Ovary (tissue), 3 donors: ENCODE measurements around the gene KRT73.

Experiments
- CTCF ChIP-seq, 3 donors: fragments of 450-650 bp in 2 of 3; fragments of 200-600 bp in 1 of 3; IDR thresholded peaks; one replicate each; pipeline versions ENCODE4 v1.5.1 to v1.8.0; 2016 to 2022; ENCODE audit warnings: antibody characterized with exemption in 3 of 3, mild to moderate bottlenecking in 1 of 3
- EP300 ChIP-seq: sonication (generic); formaldehyde crosslinking; IDR thresholded peaks from one replicate; pipeline ENCODE4 v1.6.1; 2017; ENCODE audit warnings: antibody characterized with exemption
- POLR2A ChIP-seq: fragments of 450-650 bp; IDR thresholded peaks from one replicate; pipeline ENCODE4 v1.6.1; 2017; ENCODE audit warnings: antibody characterized with exemption, mild to moderate bottlenecking, moderate library complexity
- donor health status: DM: no; HTN: no; CAD: no.

- TF ChIP-seq CTCF (IDR thresholded peaks at IDR 0.05): no peak
- no peak for TF ChIP-seq EP300
- no peak for TF ChIP-seq POLR2A
Measured at GRCh38 chr12:52582971-52583456, 35.3 kb downstream of the KRT73 start.
